ENCODE results near the gene DLST. TPM values are rescaled to one million over a fixed set of nuclear protein-coding genes. Genes with fewer than 3 reads are reported as not detected.

The DLST gene
- polyA plus RNA-seq, 1 experiment = 150 TPM

DNA sequence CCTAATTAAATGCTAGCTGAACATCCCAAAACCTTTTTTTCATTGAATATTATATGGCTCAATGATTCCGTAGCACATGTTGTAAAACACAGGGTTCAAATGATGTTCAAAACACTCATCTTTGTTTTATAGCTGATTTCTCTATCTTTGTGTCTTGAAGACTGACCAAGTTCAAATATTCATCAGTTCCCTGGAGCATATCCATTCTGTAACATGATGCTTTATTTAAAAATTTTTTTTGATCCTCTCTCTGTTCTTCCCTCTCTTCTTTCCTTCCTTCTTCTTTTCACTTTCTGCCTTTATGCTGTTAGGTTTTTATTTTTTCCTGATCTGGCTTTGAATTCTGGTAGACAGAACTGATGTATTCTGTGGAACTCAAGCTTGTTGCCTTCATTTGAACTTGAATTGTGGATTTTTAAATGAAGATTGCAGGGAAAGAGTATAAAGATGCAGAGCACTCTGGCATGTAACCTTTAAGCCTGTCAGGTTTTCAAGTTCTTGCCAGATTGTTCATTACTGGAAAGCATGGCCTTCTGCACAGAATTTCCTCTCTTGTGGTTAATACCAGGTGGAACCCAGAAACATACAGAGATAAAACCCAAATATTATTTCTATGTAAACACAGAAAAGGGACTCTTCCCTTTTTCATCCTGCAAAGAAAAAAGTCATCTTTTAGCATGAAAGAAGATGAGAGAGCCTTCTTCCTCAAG, 45.3 kb upstream of the DLST start:
- Histone ChIP-seq H3K27ac (ENCODE audit: low read depth, low read length) (no peak overlapping the region), H3K27me3 (ENCODE audit: control insufficient read depth, insufficient read depth, low read length) (no peaks in the 10 kb centered on the region), H3K9me3 (ENCODE audit: control insufficient read depth, insufficient read depth, low read length) (no peaks in the 10 kb centered on the region), H3K4me3 (ENCODE audit: low read depth, low read length) (no peak overlapping the region)
- TF ChIP-seq, protein P1, sequence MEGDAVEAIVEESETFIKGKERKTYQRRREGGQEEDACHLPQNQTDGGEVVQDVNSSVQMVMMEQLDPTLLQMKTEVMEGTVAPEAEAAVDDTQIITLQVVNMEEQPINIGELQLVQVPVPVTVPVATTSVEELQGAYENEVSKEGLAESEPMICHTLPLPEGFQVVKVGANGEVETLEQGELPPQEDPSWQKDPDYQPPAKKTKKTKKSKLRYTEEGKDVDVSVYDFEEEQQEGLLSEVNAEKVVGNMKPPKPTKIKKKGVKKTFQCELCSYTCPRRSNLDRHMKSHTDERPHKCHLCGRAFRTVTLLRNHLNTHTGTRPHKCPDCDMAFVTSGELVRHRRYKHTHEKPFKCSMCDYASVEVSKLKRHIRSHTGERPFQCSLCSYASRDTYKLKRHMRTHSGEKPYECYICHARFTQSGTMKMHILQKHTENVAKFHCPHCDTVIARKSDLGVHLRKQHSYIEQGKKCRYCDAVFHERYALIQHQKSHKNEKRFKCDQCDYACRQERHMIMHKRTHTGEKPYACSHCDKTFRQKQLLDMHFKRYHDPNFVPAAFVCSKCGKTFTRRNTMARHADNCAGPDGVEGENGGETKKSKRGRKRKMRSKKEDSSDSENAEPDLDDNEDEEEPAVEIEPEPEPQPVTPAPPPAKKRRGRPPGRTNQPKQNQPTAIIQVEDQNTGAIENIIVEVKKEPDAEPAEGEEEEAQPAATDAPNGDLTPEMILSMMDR (IDR thresholded peaks at IDR 0.05; ENCODE audit: low read depth, low read length) = no peak
- CTCF ChIA-PET = interaction anchor here (2.4 to 3.5 kb wide), 2 partner anchors 24 to 224 kb away, joined by 8 to 22 read pairs; partner anchors contain the start of gene LTBP2
- POLR2A ChIA-PET = interaction anchor here (1.6 kb wide), 1 partner anchor 73 kb away, joined by 4 read pairs; the partner anchor contains the start of gene YLPM1
- DNase-seq (ENCODE audit: low read depth, low spot score) = no peak

DNA sequence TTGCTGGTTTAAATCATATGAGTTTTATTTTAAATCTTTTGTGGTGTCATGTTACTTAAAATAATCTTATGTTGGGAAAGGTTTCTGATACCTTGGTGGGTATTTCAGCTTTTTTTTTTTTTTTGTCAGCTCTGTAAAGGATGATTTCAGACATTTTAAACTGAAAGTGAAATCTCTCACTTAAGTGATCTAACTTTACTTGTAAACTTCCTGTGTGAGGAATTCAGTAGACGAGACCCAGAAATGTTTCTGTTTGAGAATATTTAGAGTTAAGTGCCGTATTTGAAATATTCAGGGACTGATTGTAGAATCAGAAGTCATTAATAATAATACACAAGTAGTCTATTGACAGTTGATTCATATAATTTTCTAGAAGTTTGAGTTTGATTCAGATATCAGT, 43.5 kb upstream of the DLST start:
- DNase-seq (ENCODE audit: low read depth, low spot score) = no peak
- ChIA-PET POLR2A (no interaction called here), CTCF (interaction anchor here (0.6 to 3.5 kb wide), 3 partner anchors 22 to 1045 kb away, joined by 3 to 22 read pairs (median 19); no protein-coding TSS in a partner anchor)
- no peak overlapping the region for H3K4me3 ChIP-seq (ENCODE audit: low read depth, low read length)
- TF ChIP-seq, protein P1 (IDR thresholded peaks at IDR 0.05; ENCODE audit: low read depth, low read length) = no peak
- no peak overlapping the region for H3K27ac ChIP-seq (ENCODE audit: low read depth, low read length)
- no peaks in the 10 kb centered on the region for H3K9me3 ChIP-seq (ENCODE audit: control insufficient read depth, insufficient read depth, low read length)
- H3K27me3 ChIP-seq (ENCODE audit: control insufficient read depth, insufficient read depth, low read length) = no peaks in the 10 kb centered on the region

DNA sequence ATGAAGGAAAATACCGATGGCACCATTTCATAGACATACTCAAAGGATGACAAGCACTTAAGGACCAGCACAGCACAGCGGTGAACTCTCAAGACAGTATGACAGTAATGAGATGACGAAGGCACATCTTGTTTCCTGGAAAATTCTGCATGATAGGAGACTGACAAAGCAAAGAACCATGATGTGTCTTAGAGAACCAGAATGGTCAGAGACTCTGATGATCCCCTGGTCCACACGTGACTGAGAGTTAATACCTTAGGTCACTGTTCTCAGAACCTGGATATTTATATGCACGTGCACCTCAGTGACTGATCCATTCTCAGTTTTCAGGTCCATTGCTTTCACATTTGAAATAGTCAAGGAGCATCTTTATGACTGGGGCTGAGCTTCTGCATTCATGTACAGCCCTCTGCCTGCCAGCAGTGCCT, 41.1 kb upstream of the DLST start:
- ChIA-PET CTCF (interaction anchor here (3.2 kb wide), 1 partner anchor 20 kb away, joined by 19 read pairs; no protein-coding TSS in a partner anchor), POLR2A (no interaction called here)
- Histone ChIP-seq H3K27me3 (ENCODE audit: control insufficient read depth, insufficient read depth, low read length) (no peaks in the 10 kb centered on the region), H3K9me3 (ENCODE audit: control insufficient read depth, insufficient read depth, low read length) (no peaks in the 10 kb centered on the region), H3K27ac (ENCODE audit: low read depth, low read length) (no peak overlapping the region), H3K4me3 (ENCODE audit: low read depth, low read length) (no peak overlapping the region)
- no peak for DNase-seq (ENCODE audit: low read depth, low spot score)
- TF ChIP-seq, protein P1 (IDR thresholded peaks at IDR 0.05; ENCODE audit: low read depth, low read length) = no peak

DNA sequence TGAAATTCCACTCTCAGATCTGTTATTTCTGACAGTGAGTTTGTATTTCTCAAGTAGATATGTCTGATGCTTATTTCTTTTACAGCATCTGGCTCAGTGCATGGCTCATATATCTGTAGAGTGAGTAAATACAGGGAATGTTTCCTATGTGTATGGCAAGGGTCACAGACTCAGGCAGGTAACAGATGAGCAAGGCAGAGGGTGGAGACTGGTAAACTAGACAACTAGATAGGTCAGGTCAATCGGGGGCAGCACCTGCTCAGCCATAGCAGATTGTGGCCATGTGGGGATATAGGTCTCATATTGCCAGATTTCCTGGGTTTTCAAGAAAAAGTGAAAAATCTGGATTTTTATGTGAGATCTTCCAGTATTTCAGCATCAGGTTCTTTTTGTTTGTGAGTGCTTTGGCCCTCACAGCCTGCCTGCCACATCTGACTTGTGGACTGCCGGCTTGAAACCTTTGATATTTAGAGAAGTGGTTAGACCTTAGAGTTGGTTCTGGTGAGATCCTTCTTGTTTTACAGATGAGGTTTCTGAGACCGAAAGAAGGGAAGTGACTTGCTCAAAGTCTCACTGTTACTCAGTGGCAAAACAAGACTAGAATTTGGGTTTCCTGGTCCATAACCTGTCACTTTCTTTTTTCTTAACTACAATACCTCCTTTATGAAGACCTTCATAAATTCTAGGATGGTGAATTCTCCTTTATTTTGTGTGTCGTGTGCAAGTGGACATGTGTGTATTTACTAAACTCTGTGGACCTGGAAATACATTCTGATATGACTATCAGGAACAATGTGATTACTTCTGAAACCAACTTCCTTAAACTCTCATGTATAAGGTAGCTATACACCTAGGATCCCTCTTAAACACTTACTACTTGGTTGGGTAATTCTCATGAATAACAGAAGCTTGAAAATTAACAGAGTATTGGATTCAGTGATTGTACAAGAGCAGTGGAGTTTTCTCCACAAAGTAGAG, 40.2 kb upstream of the DLST start:
- TF ChIP-seq, protein P1 (IDR thresholded peaks at IDR 0.05; ENCODE audit: low read depth, low read length) = no peak
- DNase-seq (ENCODE audit: low read depth, low spot score) = no peak
- ChIA-PET POLR2A (no interaction called here), CTCF (interaction anchor here (0.7 to 3.2 kb wide), 3 partner anchors 20 to 813 kb away, joined by 4 to 19 read pairs (median 9); no protein-coding TSS in a partner anchor)
- Histone ChIP-seq H3K27me3 (ENCODE audit: control insufficient read depth, insufficient read depth, low read length) (no peaks in the 10 kb centered on the region), H3K4me3 (ENCODE audit: low read depth, low read length) (no peak overlapping the region), H3K27ac (ENCODE audit: low read depth, low read length) (no peak overlapping the region), H3K9me3 (ENCODE audit: control insufficient read depth, insufficient read depth, low read length) (no peaks in the 10 kb centered on the region)

Data from AG04450 (cell line).